Measurements from ENCODE around the gene EXT2.

- TF ChIP-seq POLR2AphosphoS5 (IDR thresholded peaks at IDR 0.05; ENCODE audit: low read depth) = no peak
- TF ChIP-seq, protein P1, sequence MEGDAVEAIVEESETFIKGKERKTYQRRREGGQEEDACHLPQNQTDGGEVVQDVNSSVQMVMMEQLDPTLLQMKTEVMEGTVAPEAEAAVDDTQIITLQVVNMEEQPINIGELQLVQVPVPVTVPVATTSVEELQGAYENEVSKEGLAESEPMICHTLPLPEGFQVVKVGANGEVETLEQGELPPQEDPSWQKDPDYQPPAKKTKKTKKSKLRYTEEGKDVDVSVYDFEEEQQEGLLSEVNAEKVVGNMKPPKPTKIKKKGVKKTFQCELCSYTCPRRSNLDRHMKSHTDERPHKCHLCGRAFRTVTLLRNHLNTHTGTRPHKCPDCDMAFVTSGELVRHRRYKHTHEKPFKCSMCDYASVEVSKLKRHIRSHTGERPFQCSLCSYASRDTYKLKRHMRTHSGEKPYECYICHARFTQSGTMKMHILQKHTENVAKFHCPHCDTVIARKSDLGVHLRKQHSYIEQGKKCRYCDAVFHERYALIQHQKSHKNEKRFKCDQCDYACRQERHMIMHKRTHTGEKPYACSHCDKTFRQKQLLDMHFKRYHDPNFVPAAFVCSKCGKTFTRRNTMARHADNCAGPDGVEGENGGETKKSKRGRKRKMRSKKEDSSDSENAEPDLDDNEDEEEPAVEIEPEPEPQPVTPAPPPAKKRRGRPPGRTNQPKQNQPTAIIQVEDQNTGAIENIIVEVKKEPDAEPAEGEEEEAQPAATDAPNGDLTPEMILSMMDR (conservative IDR thresholded peaks at IDR 0.05; ENCODE audit: low read depth in 2 of 2) = no peak
- TF ChIP-seq EZH2 (IDR thresholded peaks at IDR 0.05; ENCODE audit: low read depth, unreplicated experiment) = no peak
- TF ChIP-seq CREB1 (CRISPR knock-in tag; IDR thresholded peaks at IDR 0.05; ENCODE audit: low read depth) = no peak
- TF ChIP-seq, protein P2, sequence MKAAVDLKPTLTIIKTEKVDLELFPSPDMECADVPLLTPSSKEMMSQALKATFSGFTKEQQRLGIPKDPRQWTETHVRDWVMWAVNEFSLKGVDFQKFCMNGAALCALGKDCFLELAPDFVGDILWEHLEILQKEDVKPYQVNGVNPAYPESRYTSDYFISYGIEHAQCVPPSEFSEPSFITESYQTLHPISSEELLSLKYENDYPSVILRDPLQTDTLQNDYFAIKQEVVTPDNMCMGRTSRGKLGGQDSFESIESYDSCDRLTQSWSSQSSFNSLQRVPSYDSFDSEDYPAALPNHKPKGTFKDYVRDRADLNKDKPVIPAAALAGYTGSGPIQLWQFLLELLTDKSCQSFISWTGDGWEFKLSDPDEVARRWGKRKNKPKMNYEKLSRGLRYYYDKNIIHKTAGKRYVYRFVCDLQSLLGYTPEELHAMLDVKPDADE (IDR thresholded peaks at IDR 0.05) = no peak
- TF ChIP-seq NANOG (IDR thresholded peaks at IDR 0.05; ENCODE audit: borderline replicate concordance) = no peak
- no peak for TF ChIP-seq EZH2phosphoT487 (IDR thresholded peaks at IDR 0.05; ENCODE audit: unreplicated experiment)
- no peak for TF ChIP-seq REST (IDR thresholded peaks at IDR 0.05; ENCODE audit: unreplicated experiment)
- TF ChIP-seq ZNF331 (CRISPR knock-in tag; IDR thresholded peaks at IDR 0.05; ENCODE audit: low read depth) = no peak
- TF ChIP-seq JUNB (IDR thresholded peaks at IDR 0.05; ENCODE audit: unreplicated experiment) = no peak
- TF ChIP-seq STAT1 (IDR thresholded peaks at IDR 0.05; ENCODE audit: unreplicated experiment) = no peak
Observed at GRCh38 chr11:44243086-44243485, 147.6 kb downstream of the EXT2 start.
